Fibroblast of skin of abdomen (primary cell): ENCODE results near the gene NPHP4.

ENCODE experiments used
- DNase-seq: peaks from one replicate; pipeline ENCODE4 v3.0.0-alpha.2; 2013

Gene NPHP4

DNA sequence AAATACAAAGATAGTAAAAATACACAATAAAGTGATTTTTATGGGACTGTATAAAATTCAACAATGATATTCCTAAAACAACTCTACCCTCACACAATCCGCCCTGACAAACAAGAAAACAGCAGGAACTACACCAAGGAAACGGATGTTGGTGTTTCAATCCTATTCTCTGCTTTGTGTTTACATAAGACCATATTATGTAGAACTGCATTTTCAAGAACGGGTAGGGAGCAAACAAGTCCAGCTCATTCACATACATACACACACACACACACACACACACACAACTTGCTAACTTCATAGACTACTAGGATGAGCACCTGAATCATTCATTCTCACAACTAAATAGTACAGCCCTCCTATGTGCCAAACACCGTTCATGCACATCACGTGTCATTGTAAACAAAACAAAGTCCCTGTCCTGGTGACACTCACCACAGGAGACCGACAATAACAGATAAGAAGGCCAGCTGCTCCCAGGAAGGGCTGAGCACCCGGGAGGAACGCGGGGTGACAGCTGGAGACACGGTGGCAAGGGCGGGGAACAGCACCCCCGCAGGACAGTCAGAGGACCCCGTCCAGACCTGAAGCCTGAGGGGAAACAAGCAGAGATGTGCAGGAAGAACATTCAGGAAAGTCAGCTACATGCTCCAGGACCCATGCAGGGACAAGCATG lies 43.0 kb downstream of the NPHP4 start:
- DNase-seq: no peak

DNA sequence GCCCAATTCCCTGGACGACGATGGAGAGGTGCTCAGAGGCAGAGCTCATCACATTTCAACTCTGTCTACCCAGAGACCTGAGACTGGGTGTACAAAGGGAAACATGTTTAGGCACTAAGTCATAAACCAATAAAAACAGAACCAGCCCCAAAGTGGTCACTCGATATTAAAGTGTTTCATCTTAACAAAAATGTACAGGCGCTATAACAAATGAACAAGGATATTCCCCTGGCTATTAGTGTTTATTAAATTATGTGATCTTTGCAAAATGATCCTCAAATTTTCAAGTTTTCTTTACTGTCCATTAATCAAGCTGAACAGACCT lies 43.6 kb downstream of the NPHP4 start:
- DNase-seq: no peak

DNA sequence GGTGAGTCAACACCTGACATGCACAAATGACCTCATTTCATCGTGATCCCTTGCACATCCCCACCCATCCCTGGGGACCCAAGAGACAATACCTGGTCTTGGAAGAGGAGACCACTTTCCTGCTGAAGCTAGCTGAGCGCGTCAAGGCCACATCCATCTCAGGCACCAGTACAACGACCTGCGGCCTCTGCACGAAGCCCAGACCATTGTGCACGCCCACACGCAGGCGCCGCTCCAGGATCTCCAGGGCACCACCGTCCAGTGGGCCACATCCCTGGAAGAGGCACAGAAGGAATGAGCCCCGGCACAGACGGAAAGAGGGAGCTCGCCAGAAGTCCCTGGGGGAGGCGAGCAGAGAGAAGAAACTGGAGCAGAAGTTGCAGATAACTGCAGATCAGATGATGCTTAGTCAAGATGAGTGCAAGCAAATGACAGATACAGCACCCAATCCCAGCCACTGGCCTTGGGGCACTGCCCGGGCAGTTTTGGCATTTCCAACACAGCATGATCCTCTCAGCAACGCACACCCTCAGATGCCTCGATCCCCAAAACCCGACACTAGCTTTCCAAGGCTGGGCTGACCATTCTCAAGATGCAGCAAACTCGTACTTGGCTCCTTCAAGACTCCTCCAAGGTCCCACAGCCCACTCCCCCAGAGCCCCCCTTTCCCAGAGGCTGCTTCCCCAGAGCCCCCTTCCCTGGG lies 44.1 kb downstream of the NPHP4 start:
- DNase-seq: no peak

DNA sequence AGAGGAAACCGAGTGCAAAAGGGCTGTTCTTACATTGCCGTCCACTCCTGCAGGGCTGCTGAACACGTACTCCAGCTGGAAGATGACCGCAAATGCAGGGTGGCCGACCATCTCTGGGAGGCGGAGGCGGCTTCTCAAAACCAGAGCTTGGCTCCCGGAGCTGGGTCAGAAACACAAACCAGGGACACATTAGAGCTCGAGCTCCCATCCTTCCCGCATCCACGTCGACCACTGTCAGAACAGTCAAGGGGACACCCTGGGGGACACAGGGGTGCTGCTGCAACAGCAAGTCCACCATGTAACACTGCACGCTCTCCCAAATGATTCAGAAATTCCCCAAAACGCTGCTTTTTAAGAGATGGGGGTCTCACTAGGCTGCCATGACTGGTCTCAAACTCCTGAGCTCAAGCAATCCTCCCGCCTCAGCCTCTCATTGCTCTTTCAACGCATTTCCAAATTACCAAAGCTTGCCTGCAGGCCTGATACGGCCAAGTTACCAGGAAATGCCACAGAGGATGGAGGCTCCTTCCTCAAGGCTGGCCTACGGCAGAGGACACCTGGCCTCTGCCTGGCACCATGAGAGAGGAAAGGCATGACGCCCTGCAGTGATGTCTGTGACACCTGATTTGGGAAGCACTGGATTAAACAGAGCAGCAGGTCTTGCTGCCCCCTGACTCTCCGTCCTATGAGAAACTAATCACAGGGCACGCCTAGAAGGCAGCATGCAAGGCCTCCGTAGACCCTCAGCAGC lies 45.0 kb downstream of the NPHP4 start:
- DNase-seq: no peak

DNA sequence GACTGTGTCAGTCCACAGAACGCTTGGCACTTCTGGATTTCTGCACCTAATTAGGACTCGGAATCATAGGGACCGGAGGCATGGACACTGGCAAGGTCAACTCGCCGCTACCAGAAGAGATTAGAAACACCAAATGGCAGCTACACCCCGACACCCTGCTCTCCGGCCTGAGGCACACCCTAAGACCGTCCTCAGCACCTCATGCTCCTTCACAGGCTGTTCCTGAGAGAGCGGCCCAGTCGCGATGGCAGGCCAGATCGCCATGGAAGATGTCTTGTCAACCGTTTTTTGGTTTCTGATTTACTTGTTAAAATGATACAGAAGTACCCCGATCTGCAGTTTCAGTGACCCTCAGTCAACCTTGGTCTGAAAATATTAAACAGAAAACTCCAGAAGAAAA lies 46.8 kb downstream of the NPHP4 start:
- DNase-seq: no peak

DNA sequence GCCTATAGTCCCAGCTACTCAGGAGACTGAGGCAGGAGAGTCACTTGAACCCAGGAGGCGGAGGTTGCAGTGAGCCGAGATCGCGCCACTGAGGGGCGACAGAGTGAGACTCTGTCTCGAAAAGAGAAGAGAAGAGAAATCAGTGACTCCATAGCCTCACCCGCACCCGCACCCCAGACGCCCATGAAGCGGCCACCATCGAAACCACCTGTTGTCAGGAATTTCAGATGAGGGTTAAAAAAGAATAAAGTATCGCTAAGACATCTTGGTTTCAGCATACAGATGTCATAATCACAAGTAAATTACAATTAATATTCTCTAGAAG lies 47.4 kb downstream of the NPHP4 start:
- DNase-seq: no peak

DNA sequence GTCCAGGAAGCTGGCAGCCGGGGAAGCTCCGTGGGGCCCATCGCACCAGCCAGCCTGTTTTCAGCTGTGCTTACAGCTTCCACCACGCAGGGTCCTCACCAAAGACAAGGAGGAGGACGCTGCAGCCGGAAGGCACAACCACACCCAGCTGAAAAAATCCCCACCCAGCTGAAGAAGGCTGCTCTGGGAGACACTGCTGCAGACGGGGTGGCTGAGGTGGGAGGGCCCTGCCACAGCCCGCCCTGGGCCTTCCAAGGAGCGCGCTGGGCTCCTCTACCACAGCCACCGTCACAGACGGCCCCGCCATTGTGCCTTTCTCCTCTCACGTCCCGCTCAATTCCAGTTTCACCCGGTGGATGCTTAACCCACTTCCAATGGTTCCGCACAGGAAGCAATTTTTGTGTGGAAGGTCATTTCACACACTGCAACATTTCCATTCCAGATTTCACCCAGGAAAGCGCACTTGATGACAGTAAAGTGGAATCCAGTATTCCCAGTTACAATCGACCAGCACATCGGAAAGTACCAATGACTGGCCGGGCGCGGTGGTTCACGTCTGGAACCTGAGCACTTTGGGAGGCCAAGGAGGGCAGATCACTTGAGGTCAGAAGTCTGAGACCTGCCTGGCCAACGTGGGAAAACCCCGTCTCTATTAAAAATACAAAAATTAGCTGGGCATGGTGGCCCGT lies 47.9 kb downstream of the NPHP4 start:
- DNase-seq: no peak

DNA sequence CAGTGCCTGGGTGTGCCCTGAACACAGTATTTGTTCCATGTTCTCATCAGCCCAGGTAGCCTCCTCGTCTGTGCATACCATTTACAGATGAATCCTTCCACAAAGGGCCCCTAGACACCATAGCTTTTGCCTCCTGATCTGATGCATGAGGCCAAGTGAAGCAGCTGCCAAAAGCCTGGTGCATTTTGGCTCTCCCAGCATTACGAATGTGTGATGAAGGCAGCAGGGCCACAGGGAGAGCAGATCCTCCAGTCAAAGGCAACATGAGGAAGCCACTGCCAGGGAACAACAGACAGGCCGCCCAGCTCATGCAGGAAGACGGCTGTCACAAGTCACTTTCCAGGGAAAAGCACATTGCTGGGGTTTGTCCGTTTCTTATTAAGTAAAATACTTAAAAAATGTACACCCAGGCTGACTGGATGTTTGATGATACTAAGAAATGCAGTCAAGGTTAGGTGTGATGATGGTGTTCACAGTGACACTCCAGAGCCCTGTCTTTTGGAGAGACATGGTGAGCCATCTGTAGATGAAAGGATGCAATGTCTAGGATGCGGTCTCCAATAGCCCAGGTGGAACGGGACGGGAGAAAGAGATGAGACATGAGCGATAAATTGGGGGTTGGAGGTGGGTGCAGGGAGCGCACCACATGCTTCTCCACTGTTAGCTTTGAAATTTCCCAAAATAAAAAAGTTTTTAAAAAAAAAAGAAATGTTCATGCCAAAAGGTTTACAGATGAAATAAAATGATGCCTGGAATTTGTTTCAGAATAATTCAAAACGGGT lies 48.7 kb downstream of the NPHP4 start:
- no peak for DNase-seq

DNA sequence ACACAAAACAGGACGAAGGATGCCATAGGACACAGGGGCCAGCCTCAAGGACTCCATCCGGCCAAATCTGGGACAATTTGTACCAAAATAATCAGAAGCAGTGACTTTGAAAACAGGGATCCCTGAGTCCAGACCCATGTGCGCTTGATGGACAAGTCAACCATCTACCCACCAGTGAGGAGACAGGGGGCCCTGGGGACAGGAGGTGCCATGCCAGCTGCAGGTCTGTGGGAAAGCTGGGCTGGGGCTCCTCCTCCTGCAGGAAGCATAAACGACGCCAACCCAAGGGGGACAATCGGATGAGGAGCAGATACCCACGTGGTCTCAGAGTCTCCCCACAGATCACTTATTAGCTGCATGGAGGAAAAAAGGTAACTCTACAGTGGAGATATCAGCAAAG lies 50.6 kb downstream of the NPHP4 start:
- no peak for DNase-seq

DNA sequence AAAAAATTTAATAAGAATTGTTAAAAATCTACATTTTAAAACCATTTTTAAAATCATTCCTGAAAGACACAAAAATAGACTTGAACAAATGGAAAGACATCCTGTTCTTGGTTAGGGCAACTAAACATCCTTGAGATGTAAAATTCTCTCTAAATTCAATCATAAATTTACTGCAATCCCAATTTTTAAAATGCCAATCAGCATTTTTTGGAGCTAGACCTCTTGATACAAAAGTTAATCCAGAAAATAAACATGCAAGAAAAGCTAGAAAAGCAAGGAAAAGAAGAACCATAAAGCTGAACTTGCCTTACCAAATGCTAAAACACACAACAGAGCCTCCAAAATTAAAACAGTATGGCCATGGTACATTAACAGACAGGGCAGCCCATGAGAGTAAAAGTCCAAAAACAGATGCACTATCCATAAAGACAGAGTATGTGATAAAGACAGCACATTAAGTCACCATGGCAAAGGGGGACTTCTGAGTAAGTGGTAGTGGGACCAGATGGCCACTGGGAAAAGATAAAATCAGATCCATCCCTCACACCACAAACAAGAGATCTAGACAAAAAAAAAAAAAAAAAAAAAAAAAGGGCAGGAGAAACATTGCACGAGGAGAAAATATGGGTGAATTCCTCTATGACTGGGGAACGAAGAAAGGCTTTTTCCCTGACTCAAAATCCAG lies 51.4 kb downstream of the NPHP4 start:
- DNase-seq: no peak

DNA sequence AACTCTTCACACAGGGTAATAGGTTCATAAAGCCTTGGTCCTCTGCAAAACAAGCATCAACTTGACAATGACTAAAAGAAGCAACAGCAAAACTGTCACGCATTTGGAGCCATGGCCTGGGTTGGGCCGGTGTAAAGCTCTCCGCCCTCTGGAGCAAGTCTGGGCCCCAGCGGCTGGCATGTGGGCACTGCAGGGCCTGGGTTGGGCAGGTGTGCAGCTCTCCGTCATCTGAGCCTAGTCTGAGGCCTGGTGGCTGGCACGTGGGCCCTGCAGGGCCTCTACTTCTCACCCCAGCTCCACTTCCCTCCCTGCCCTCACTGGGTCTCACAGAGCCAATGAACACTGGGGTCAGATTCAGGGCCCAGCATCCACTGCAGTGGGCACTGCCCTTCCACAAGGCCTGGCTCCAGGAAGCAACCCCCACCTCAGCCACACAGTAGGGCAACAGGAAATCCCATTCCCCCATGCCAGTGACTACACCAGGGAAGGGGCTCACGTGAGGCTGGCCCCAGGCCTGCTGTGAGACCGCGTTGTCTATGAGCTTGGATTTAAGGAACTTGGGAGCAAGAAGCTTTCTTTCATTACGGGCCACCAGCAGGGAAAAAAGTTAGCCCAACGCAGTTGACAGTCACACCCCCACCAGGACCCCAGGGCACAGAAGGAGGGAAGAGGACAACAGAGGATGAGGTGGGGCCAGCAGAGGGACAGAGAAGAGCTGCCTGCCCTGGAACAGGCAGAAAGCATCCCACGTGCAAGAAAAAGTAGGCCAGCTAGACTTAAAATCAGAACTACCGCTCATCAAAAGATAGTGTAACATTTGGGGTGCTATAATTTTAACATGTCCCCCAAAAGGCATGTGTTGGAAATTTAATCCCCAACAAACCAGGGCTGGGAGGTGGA lies 52.7 kb downstream of the NPHP4 start:
- no peak for DNase-seq

DNA sequence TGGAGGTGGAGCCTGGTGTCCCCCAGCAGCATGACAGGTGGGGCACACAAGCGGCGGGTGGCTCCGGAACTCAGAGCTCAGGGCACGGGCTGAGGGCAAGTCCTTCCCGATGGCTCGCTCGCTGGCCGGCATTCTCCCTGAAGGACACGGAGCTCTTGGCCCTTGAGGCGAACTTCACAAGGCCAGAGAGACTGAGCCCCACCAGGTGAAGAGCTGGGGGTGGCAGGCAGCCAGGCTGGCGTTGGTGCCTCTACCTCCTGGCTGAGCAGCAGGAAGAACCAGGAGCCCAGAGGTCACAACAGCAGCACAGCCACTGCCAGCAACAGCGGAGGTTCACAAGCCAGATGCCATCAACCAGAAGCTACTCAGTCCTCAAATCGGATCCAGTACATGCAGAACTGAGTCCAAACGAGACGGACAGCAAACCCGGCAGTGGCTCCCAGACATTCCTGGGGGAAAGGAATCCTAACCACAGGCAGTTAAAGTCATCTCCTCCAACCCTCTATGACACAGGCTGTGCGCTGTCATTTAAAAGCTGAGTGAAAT lies 54.1 kb downstream of the NPHP4 start:
- peak; percentile 88 for DNase-seq

DNA sequence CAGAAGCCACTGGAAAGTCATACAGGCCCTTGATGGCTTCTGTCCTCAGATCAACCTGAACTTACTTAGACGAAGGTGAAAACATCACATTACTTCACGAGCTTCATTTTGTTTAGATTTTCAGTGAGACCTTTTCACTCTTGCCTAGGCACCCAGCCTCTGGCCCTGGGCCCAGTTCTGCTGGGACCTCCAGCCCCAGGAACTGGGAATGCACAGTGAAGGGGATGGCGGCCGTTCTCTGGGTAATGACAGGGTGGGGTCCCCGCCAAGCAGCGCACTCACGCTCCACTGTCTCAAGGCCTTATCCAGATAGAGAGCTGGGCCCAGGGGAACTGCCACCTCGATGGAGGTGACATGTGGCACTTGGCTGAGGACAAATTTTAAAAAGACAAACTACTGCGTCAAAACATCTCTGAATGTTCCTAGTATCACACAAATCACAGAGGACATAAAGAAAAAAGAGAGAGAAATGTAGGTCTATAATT lies 54.8 kb downstream of the NPHP4 start:
- DNase-seq: no peak

DNA sequence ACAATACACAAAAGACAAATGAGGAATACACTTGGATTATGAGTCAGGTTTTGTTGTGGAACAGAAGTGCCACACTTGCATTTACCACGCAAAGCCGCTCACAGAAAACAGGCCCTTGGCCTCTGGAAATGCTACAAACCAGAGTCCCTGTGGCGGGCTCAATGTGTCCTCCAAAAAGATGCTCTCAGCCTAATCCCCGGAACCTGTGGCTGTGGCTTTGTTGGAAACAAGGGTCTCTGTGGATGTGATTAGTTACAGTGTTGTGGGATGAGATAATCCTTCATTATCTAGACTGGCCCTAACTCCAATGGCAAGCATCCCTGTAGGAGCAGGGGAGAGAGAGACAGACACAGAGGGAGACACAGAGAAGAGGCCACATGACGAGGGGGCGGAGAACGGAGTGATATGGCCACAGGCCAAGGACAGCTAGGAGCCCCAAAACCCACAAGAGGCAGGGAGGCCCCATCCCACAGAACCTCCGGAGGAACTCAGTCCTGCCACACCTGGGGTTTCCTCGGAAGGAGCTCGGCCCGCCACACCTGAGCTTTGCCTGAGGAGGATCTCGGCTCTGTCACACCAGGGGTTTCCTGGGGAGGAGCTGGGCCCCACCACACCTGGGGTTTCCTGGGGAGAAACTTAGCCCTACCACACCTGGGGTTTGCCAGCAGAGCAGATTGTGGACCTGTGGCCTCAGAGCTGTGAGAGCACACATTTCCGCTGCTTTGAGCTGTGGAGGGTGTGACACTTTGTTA lies 55.4 kb downstream of the NPHP4 start:
- no peak for DNase-seq

DNA sequence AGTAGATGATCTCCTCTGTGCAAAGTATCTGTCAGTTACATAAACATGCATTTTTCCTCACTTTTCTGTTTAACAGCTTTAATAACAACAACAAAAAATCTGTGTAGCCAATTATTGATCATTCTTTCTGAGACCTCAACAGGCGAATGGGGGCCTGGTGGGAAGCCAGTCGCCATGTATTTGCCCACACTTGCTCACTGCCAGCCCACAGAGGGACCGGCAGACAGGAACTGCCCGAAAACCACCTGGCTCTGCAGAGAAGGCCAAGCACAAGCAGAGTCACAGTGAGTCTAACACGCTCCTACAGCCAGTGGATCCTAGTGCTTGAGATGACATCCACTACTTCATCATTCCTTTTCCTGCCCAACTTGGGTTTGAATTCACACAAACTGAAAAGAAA lies 56.1 kb downstream of the NPHP4 start:
- no peak for DNase-seq

DNA sequence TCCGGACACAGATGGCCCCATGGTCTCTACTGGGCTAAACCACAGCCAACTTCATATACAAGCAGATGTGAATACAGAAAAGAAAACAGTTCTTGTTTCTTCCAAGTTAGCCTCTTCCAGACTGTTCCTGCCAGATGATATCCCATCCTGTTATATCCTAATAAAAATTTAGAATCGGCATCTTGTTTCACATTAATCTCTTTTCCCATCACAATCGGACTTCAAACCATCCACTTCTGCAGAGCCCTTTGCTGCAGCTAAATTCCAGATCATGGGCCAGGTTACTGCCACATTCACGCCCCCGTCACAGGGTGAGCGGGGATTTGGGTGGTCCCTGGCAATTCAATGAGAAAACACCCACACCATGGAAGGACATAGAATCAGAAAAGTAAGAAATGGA lies 57.2 kb downstream of the NPHP4 start:
- no peak for DNase-seq

DNA sequence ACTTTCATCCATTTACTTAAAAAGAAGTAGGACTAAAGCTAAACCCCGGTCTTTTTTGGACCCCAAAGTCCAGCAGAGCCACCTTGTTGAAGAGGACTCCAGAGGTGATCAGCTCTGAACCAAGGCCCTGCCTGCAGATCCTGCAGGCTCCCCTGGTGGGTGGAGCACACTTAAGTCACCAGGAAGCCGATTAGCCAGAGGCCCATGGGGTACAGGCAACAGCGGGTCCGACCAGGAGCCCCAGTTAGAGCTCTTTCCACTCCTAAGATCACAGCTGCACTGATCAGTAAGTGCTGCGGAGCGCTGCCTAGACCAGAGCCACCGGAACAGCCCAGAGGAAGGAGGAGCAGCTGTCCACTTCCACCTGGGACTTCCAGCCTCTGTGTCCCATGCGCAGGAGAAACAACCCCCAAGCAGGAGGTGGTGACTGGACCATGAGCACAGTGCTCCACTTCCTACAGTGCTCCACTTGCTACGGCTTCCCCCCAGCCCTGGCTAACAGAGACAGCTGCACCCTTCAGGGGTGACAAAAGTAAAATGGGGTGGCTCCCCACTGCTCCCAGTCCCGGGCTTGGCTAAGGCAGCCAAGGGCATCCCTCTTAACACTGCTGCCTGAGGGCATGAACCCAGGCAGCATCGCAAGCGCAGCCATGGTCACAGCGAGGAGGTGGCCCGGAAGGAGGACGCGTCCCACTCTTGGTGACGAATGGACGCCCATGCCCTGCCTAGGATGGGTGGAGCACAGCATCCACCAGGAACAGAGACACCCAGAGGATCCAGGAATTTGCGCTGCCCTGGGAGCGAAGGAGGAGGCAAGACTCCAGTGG lies 58.0 kb downstream of the NPHP4 start:
- no peak for DNase-seq

DNA sequence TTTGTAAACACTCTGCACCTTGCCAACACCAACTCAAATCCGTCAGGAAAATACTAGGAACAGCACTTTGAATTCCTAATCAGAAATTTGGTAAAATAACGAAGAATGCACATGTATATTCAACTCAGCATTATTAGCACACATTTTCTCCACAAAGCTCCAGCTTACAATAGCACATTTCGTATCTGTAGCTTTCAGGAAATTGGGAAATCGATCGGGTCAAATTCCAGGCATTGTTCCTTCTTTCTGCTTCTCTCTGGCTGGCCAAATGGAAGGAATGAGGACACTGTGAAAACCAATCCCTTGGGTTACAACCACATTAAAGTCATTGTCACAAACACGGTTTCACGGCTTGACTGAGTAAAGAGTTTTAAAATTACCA lies 58.6 kb downstream of the NPHP4 start:
- DNase-seq: peak; percentile 38

DNA sequence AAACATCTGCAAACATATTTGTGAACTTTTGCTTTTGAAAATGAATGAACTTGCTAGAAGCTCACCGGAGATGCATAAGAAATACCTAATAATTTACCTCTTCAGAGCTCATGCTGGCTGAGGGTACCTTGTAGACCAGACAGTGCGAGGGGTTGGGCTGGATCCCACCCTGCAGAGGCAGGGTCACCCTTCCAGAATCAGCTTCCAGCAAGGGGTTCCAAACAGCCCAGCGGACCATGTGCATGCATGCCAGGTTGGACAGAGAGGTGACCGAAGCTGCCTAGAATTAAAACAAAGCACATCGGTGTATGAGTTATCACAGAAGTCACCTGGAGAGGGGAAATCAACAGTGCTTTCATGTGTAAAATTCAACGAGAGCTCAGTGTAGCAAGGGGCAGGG lies 59.2 kb downstream of the NPHP4 start:
- no peak for DNase-seq
